ENCODE measurements around the gene SGTB. TPM values are rescaled to one million over a fixed set of nuclear protein-coding genes. Genes with fewer than 3 reads are reported as not detected.

SGTB gene
- total RNA-seq, 1 donor, result 16.4 TPM

GRCh38 chr5:65646938-65647337 is 75.0 kb downstream of the SGTB start:
- no peak for TF ChIP-seq CTCF (IDR thresholded peaks at IDR 0.05; ENCODE audit: insufficient read depth, low read length)
- no peak for DNase-seq (ENCODE audit: low read depth)
- no peak overlapping the region for H3K4me3 ChIP-seq (ENCODE audit: low read depth, low read length)

GRCh38 chr5:65640240-65640639 is 81.7 kb downstream of the SGTB start:
- no peak for DNase-seq (ENCODE audit: low read depth)
- H3K4me3 ChIP-seq (ENCODE audit: low read depth, low read length), result no peak overlapping the region
- no peak for TF ChIP-seq CTCF (IDR thresholded peaks at IDR 0.05; ENCODE audit: insufficient read depth, low read length)

DNA sequence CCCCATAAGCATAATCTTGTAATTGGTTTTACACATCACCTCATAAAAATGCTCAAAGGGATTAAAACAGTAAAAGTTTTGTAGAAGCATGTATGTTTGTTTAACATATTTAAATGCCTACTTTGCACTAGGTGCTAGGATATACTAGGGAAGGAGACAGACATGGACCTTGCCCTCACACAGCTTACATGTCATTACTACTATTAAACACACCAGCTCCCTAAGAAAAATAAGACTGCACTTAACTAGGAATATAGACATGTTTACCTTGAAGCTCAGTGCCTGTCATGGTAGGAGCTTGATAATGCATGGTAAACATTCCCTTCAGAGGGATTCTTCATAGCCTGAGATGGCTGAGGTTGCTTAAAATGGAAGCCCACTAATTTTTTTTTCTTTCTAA is 90.9 kb downstream of the SGTB start:
- no peak for DNase-seq (ENCODE audit: low read depth)
- no peak overlapping the region for H3K4me3 ChIP-seq (ENCODE audit: low read depth, low read length)

DNA sequence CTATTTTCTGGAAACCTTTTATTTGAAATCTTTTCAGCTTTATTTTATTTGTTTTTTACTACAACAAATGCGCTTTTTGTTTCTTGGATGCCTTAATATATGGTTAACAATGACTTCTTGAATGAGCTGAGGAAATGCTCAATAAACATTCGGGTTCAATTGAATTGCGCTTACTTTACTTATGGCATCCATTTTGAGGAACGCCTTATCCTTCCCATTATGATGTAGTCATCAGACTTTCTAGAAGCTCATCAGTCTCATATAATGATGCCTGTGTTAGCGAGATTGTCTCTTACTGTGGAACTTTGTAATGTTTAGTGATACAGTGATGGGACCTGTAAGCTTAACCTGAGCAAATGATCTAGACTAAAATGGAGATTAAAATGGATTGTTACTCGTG is 96.2 kb downstream of the SGTB start:
- peak overlapping the region; percentile 97 for H3K4me3 ChIP-seq (ENCODE audit: low read depth, low read length)
- no peak for TF ChIP-seq CTCF (IDR thresholded peaks at IDR 0.05; ENCODE audit: insufficient read depth, low read length)
- peak; percentile 6 for DNase-seq (ENCODE audit: low read depth)

More for the DNA sequence above, 90.9 kb downstream of the SGTB start:
- TF ChIP-seq CTCF (IDR thresholded peaks at IDR 0.05; ENCODE audit: insufficient read depth, low read length), result no peak

- TF ChIP-seq CTCF (IDR thresholded peaks at IDR 0.05; ENCODE audit: insufficient read depth, low read length), result peak; percentile 16
- H3K4me3 ChIP-seq (ENCODE audit: low read depth, low read length), result peak within 1 kb of the TSS; percentile 97
- peak; percentile 89 for DNase-seq (ENCODE audit: low read depth)
These were observed 97.0 kb downstream of the SGTB start, which contains the start of the genes SHLD3 and TRAPPC13 for GRCh38 chr5:65624571-65625555. SHLD3 (plus strand) TSS chr5:65625027; CDS start chr5:65629588, 4,561 bp downstream. TRAPPC13 (plus strand) TSS chr5:65625027; CDS start chr5:65625061, 34 bp downstream.

- peak within 1 kb of the TSS; percentile 97 for H3K4me3 ChIP-seq (ENCODE audit: low read depth, low read length)
- TF ChIP-seq CTCF (IDR thresholded peaks at IDR 0.05; ENCODE audit: insufficient read depth, low read length), result no peak
- peak; percentile 92 for DNase-seq (ENCODE audit: low read depth)
These were observed 97.8 kb downstream of the SGTB start, which contains the start of gene TRIM23 for GRCh38 chr5:65624025-65624570. TRIM23 (minus strand) TSS chr5:65624333; CDS start chr5:65624274, 59 bp downstream.
